GM21786 (cell line): Measurements from ENCODE around the gene OLIG3.

Experiments used
- ATAC-seq: cut with Tn5 transposase; IDR thresholded peaks from one replicate; pipeline ENCODE4 v1.9.1; 2021; ENCODE audit not compliant: unreplicated experiment

OLIG3 gene

GRCh38 chr6:137496368-137496767 is 2.2 kb upstream of the OLIG3 start:
- no peak for ATAC-seq

DNA sequence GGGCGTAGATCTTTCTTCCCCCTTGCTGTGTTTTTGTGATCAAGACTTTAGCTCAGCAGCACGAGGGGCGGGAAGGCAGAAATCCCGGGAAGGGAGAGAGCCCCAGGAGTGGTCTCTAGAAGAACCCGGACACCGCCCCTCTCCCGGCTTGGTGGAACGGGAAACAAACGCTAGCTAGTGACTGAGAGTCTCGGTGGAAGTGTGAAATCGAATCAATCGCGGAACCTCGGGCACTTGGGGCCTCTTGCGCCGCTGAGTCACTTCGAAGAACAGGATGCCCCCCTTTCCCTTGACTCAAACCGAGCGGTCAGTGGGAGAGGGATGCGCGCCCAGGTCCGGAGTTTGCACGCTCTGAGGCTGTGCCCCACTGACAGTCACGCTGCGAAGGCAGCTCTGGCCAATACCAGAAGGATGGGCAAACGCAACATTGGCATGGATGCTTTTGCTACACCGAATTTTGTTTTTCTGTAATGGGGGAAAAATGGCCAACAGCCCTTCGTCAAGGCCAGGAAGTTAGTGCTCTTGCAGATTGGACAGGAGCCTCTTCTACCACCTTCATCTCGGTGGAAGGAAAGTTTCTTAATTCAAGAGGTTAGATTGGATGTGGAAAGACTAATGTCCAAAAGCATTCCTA is 1.6 kb upstream of the OLIG3 start:
- ATAC-seq: no peak

- ATAC-seq: no peak
Observed at GRCh38 chr6:137494988-137495702, 951 bp upstream of the OLIG3 start.

DNA sequence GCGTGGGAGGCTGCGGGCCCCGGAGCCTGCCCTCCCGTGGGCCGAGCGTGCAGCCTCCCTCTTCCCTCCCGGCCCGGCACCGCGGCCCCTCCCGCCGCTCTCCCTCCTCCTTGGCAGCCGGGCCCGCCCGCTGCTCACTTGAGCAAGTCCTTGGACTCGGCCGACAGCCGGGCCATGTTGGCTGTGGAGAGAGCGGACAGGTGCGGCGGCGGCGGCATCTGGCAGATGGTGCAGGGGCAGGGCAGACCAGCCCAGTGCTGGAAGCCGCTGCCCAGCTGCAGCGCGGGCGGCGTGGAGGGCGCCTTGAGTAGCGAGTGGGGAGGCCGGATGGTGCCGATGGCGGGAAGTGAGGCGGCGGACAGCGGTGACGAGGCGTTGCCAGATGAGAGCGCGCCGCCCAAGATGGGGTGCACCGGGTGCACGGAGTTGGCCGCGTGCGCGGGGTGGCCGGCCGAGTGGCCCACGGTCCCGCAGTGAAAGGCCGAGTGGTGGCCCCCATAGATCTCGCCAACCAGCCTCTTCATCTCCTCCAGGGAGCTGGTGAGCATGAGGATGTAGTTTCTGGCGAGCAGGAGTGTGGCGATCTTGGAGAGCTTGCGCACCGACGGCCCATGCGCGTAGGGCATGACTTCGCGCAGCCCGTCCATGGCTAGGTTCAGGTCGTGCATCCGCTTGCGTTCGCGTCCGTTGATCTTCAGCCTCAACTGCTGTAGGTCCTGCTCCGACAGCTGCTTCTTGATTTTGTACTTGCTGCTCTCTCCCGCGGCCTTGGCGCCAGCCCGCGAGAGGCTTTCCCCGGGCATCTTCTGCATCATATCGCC is 766 bp downstream of the OLIG3 start:
- no peak for ATAC-seq

- no peak for ATAC-seq
Observed at GRCh38 chr6:137492289-137493217, 1.6 kb downstream of the OLIG3 start.

DNA sequence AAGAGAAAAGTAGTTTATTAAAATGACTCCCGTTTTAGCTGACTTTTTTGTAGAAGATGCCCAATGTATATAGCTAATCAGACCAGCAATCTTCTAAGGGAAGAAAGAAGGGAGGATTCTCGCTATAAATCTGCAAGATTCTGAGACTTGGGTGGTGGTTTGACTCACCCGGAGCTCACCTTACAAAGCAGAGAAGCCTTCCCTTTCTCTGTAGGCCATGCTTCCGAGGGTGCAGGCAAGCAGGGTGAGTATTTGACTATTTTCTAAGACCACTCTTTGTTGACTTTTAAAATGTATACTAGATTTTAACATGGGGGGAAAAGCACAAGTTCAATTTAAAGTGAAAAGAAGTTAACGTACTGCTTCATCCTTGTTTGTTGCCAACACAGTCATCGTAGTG is 2.7 kb downstream of the OLIG3 start:
- ATAC-seq: no peak

DNA sequence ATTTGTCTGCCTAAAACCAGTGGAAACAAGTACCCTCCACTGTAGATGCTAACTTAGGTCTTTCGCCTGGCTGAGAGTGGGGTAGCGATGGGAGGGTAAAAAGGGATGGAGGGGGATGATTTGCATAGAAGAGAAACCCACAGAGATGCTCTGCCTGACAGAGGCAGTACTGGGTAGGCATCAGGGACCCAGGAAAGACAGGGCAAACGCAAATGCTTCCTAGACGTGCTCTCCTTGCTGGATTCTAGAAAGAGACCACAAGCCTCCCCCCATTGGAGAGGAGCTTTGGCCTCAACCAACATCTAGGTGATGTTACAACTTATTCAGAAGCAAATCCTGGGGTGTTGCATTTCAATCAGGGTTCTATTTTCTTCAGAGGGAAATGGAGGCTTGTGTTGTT is 3.2 kb downstream of the OLIG3 start:
- ATAC-seq: no peak

DNA sequence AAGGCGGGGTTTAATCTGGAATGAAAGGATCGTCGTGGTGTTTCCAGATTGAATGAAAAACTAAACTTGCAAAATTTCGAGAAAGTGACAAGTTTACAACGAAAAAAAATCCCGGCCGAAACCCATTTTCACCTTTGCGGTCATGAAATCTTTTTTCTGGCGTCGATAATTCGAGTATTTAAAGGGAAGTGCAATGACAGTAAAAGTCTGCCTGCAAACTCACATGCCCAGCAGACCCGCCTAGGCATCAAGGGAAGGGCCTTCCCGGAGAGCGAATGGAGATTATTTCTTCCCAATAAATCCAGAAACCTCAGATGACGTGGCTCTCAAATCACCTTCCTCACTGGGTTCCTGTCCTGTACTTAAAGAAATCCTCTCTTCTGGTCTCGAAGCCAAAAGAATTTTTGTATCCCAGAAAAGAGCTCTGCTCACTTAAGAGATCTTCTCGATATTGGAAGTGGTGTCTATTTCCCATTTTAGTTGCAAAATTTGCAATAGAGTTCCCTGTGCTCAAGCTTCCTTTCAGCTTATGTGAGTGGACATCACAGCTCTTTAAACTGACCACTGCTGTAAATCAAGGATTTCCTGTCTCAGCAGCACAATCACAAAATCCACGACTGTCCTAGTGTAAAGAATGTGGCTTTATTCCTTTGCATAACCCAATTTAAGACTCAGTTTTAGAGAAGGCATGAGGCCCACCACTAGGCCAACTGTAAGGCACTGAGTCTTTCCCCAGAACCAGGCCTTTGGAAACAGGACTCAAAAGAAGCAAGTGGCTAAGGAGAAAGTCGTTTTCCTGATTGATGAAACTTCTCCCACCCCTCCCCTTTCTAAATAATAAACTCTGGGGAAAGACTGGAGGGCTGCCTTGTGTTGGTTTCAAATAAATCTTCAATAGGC is 3.9 kb downstream of the OLIG3 start:
- ATAC-seq: no peak

DNA sequence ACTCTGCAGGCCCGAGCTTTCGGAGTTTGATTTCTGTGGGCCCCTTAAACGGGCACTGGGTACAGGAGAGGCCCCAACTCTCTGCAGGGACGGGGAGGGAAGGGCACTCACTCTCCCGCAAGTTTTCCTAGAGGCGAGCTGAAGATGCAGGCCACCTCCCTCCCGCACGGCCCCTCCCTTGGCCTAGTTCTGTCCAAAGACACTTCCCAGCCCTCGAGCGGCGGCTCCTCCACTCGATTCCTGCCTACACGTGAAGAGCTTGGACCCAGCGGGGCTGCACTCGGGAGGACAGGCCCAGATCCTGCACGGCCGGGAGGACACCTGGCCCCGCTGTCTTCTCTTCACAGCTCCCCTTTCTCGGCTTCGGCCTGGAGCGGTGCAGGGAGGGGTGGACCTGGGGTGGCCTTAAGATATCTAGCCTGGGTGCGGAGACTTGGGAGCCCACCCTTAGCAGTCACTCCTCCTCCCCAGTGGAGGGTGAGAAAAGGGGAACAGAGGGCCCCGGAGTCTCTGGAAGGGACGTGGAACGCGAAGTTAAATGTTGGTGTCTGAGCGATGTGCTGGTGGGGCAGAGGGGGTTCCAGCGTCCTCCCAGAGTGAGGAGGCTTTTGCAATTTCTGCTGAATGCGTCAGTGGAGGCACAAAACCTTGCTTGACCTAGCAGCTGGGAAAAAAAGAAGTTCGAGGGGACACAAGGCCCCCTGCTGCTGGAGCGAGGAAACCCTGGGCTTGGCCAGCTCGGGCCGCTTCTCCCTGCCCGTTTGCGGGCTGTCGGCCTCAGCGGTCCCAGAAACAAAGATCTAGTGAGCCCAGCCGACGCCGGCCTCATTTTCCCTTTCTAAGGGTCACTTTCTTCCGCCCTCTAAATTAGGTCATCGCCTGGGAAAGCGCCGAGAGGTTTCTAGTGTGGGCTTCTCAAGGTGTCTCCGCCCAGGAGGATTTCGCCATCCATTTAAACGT is 4.9 kb downstream of the OLIG3 start:
- ATAC-seq: no peak

DNA sequence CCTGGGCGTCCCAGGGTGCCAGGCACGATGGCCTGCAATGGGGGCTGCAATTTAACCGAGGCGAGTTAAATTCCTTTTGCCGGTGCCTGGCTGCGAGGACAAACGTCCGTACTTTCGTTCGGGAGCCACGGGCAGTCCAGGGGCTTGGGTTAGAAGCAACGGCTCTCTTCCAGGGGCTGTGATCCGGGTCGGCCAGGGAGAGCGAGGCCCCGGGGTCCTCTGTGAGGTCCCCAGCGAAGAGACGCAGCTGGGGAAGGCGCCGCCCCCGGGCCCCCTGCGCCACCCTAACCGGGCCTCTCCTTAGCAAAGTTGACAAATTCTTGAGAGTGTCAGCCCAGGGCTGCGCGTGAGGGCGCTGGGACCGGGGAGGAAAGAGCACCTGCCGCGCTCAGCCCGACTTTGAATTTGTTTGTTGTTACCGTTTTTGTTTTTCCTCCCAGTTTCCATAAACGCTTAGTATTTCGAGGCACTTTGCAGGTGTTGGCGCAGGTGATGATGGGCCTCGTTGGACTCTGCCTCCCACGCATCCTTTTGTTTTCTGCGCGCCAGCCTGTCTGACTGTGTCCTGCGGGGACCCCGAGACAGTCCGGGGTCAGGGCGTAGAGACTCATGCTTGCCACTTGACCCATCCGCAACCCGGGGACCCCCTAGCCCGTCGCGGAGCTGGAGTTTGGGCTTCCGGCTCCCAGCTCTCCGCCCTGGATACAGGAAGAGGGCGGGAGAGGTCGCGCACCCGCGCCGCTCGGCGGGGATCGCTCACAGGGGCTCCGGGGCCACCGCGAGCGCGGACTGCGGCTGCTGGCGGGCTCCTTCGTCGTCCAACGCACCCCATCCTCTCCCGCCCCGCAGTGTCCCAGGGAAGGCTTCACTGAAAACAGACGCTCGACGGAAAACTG is 5.8 kb downstream of the OLIG3 start:
- no peak for ATAC-seq

DNA sequence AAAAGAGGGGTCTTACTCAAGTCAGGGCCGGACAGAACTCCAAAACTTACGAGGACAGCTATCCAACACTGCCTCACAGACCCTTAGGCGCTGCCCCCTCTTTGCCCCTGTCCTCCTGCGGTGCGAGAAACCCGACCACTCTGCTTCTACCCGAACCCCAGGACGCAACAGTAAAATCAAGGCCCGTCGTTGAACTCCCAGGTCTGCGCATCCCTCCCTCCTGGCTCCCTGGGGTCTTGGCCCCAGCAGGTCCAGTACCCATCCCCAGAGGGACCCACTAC is 6.4 kb downstream of the OLIG3 start:
- ATAC-seq: no peak

- no peak for ATAC-seq
Observed at GRCh38 chr6:137487181-137487868, 6.9 kb downstream of the OLIG3 start.

DNA sequence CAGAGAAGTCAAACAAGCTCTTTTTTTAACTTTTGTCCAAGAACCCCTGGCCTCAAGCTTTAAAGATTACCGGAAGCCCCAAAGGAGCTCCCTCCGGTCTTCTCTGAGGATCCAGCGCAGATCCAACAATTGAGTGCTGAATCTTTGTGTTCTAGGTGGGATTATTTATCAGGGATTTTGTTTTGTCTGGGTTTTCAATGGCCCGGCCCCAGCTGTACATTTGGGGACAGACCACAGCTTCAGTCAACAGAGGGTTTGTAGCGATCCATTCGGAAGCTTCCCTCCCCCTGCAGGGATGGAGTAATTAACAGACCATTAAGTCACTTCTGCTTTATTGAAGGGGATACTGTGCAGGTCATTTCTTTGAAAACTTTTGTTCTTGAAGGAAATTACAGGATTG is 7.8 kb downstream of the OLIG3 start:
- no peak for ATAC-seq

DNA sequence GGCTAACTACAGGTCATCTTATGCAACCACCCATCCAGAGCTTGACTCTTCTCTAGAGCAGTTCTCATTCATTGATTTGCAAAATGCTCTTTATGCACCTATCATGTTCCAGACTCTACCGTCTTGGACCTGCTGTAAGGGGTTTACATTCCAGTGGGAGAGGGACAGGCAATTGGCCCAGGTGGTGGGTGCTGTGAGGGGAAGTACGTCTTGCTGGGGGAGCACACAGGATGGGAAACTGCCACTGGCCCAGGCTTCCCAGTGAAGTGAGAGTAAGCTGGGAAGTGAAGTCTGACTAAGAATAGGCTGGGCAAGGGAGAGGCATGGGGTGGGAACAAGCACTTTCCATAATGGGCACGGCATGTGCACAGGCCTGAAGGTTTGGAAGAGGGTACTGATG is 13.8 kb downstream of the OLIG3 start:
- ATAC-seq: no peak

DNA sequence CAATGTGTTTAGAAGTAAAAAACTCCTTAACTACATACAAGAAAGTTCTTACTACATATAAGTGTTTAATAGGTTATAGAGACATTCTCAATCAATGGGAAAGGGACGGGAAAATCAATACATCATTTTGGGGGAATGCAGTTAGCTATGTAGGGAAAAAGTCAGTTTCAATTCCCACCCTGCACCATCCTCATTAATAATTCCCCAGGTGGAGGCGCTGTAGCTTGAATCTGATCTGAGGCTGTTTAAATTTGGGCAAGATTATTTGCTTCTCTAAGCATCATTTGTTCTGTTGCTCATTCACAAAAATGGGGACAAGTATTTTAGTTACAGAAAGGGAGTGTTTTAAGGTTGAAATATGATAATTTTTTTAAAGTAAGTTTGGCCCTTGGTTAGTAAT is 19.1 kb downstream of the OLIG3 start:
- ATAC-seq: no peak

- ATAC-seq: no peak
Observed at GRCh38 chr6:137473598-137473997, 20.6 kb downstream of the OLIG3 start.

DNA sequence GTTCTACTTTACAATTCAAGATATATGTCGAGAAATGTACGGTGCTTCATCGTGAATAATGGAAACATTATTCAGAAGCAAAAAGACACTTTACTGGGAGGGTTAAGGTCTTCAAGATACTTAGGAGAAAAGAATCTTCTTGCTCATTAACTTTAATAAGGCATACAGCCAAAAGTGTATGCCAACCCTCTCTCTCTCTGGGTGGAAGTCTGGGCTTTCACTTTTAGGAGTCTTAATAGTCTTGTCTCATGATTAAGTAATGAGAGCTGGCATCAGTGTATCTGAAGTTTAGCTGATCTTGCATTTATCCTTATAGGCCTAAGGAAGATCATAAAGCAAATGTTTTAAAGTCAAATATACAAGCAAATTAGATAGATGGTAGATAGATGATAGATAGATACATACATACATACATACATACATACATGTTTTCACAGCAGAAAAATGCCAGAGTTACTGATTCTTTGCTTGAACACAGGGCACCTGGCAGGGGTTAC is 21.5 kb downstream of the OLIG3 start:
- no peak for ATAC-seq
